Neural crest cell (in vitro differentiated cells): Measurements from ENCODE around the gene ARCN1. TPM values are rescaled to one million over a fixed set of nuclear protein-coding genes. Genes with fewer than 3 reads are reported as not detected.
A peak's percentile ranks its signal among the peaks of the same experiment; 100 is the strongest.

ENCODE experiments used
- DNase-seq: peaks from one replicate; pipeline ENCODE4 v3.0.0; 2021; ENCODE audit warnings: low read depth, mixed read lengths, low spot score
- H3K27ac Mint-ChIP-seq: one replicate; pipeline ENCODE4 v1.8.0; 2021; ENCODE audit warnings: mild to moderate bottlenecking, mixed read lengths; ENCODE audit not compliant: unreplicated experiment
- H3K27me3 Mint-ChIP-seq: 2 replicates; pipeline ENCODE4 v1.8.0; 2021; ENCODE audit warnings: low read depth, mild to moderate bottlenecking, mixed read lengths
- H3K36me3 Mint-ChIP-seq: 2 replicates; pipeline ENCODE4 v1.8.0; 2021; ENCODE audit warnings: low read depth, mild to moderate bottlenecking, mixed read lengths
- H3K4me1 Mint-ChIP-seq: 2 replicates; pipeline ENCODE4 v1.8.0; 2021; ENCODE audit warnings: mixed read lengths
- H3K4me3 Mint-ChIP-seq: one replicate; pipeline ENCODE4 v1.8.0; 2021; ENCODE audit warnings: mild to moderate bottlenecking, mixed read lengths
- H3K9me3 Mint-ChIP-seq: 2 replicates; pipeline ENCODE4 v1.8.0; 2021; ENCODE audit warnings: mixed read lengths
- long read RNA-seq: library from polyadenylated mRNA; unstranded; transcript quantifications from one replicate; pipeline ENCODE4 v2.0.0, GENCODE V29; 2020
- total RNA-seq: library from RNA; stranded (reverse); gene quantifications from 2 replicates; pipeline ENCODE4 v1.2.1, GENCODE V29; 2021
- TF ChIP-seq, protein P1 (sequence below): fragments of 200-600 bp; sonication (generic); conservative IDR thresholded peaks from 2 replicates; pipeline ENCODE4 v1.5.0; 2021; ENCODE audit warnings: antibody characterized with exemption, mild to moderate bottlenecking

ARCN1 gene
- 122 and 128 TPM in 2 replicates for total RNA-seq
- long read RNA-seq, transcript ARCN1-201 (10 exons, 3,845 nt) = major isoform, 15 of 43 reads
- long read RNA-seq, partial matches to known transcripts = 18 of 43 reads
- long read RNA-seq, other reads (novel, unspliced or antisense) = 9 of 43 reads

DNA sequence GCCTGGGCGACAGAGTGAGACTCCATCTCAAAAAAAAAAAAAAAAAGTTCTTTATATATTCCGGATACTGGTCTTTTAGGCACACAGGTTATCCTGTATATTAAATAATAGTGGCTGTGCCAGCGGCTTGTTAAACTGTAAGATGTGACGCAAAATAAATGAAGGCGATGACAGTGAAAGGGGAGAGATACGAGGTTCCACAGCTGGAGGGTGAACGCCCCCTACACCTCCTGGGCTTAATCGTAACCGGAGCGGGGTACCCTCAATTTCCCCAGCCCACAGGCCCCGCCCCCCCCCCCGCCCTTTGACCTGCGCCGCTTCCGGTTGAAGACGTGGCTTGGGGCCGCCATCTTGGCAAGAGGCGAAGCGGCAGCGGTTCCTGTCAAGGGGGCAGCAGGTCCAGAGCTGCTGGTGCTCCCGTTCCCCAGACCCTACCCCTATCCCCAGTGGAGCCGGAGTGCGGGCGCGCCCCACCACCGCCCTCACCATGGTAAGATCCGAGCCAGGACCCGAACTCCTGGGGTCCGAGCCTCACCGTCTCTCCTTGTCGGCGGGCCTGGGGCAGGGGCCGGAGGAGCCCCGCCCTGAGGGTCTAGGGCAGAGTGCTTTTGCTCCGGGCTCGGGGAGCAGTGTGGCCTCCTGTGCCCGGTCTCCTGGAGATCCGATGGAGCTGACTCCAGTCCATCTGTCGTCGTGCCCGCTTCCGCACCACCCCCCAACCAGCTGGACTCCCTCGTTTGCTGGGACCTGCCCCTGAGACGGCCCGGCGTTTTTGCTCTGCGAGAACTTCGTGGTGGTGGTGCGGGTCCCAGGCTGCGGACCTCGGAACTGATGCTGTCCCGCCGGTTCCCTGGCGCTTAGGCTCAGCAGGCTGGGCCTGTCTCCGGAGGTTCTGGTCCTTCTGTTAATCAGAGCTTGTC, at the start of gene ARCN1:
Gene ARCN1 (plus strand): TSS at position 349 of the 920 bp plus-strand sequence. CDS start 139 bp downstream, at position 488.
- H3K4me1 Mint-ChIP-seq = peaks cover 42% of the 10 kb centered on the region
- peak within 1 kb of the TSS; percentile 92 for H3K4me3 Mint-ChIP-seq
- peak; percentile 57 for DNase-seq
- peak within 1 kb of the TSS; percentile 74 for H3K27ac Mint-ChIP-seq
- TF ChIP-seq, protein P1, sequence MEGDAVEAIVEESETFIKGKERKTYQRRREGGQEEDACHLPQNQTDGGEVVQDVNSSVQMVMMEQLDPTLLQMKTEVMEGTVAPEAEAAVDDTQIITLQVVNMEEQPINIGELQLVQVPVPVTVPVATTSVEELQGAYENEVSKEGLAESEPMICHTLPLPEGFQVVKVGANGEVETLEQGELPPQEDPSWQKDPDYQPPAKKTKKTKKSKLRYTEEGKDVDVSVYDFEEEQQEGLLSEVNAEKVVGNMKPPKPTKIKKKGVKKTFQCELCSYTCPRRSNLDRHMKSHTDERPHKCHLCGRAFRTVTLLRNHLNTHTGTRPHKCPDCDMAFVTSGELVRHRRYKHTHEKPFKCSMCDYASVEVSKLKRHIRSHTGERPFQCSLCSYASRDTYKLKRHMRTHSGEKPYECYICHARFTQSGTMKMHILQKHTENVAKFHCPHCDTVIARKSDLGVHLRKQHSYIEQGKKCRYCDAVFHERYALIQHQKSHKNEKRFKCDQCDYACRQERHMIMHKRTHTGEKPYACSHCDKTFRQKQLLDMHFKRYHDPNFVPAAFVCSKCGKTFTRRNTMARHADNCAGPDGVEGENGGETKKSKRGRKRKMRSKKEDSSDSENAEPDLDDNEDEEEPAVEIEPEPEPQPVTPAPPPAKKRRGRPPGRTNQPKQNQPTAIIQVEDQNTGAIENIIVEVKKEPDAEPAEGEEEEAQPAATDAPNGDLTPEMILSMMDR = no peak
- H3K36me3 Mint-ChIP-seq = no peaks in the 10 kb centered on the region
- no peaks in the 10 kb centered on the region for H3K27me3 Mint-ChIP-seq
- no peaks in the 10 kb centered on the region for H3K9me3 Mint-ChIP-seq

DNA sequence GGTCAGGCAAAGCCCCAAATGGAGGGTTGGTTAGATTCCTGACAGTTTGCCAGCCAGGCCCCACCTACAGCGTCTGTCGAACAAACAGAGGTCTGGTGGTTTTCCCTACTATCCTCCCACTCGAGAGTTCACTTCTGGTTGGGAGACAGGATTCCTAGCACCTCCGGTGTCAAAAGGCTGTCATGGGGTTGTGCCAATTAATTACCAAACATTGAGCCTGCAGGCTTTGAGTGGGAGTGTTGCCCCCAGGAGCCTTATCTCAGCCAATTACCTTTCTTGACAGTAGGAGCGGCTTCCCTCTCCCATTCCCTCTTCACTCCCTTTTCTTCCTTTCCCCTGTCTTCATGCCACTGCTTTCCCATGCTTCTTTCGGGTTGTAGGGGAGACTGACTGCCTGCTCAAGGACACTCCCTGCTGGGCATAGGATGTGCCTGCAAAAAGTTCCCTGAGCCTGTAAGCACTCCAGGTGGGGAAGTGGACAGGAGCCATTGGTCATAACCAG, 49.6 kb upstream of the ARCN1 start:
- Mint-ChIP-seq H3K4me1 (no peaks in the 10 kb centered on the region), H3K27me3 (no peaks in the 10 kb centered on the region), H3K4me3 (peak overlapping the region; percentile 38), H3K36me3 (peaks cover 11% of the 10 kb centered on the region), H3K9me3 (no peaks in the 10 kb centered on the region), H3K27ac (no peak overlapping the region)
- DNase-seq = no peak
- TF ChIP-seq, protein P1 = peak; percentile 39

DNA sequence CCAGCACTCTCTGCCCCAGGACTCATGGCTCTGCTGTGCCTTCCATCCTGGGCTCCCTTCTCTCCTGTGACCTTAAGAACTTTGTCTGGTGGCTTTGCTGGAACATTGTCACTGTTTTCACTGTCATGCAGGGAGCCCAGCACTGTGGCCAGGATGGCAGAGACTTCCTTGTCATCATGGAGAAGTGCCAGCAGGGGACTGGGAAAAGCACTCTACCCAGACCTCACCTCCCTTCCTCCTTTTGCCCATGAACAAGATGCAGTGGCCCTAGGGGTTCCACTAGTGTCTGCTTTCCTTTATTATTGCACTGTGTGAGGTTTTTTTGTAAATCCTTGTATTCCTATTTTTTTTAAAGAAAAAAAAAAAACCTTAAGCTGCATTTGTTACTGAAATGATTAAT, 47.9 kb upstream of the ARCN1 start:
- Mint-ChIP-seq H3K4me3 (no peak overlapping the region), H3K36me3 (peaks cover 15% of the 10 kb centered on the region), H3K9me3 (no peaks in the 10 kb centered on the region), H3K27me3 (no peaks in the 10 kb centered on the region), H3K4me1 (peaks cover 6% of the 10 kb centered on the region), H3K27ac (no peak overlapping the region)
- TF ChIP-seq, protein P1 = no peak
- DNase-seq = no peak

DNA sequence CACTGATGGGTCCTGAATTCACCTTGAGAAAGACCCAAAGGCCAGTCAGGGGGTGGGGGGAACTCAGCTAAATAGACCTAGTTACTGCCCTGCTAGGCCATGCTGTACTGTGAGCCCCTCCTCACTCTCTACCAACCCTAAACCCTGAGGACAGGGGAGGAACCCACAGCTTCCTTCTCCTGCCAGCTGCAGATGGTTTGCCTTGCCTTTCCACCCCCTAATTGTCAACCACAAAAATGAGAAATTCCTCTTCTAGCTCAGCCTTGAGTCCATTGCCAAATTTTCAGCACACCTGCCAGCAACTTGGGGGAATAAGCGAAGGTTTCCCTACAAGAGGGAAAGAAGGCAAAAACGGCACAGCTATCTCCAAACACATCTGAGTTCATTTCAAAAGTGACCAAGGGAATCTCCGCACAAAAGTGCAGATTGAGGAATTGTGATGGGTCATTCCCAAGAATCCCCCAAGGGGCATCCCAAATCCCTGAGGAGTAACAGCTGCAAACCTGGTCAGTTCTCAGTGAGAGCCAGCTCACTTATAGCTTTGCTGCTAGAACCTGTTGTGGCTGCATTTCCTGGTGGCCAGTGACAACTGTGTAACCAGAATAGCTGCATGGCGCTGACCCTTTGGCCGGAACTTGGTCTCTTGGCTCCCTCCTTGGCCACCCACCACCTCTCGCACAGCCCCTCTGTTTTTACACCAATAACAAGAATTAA, 47.3 kb upstream of the ARCN1 start:
- Mint-ChIP-seq H3K27me3 (no peaks in the 10 kb centered on the region), H3K4me1 (peaks cover 12% of the 10 kb centered on the region), H3K27ac (no peak overlapping the region), H3K4me3 (no peak overlapping the region), H3K36me3 (peaks cover 12% of the 10 kb centered on the region), H3K9me3 (no peaks in the 10 kb centered on the region)
- TF ChIP-seq, protein P1 = no peak
- no peak for DNase-seq

DNA sequence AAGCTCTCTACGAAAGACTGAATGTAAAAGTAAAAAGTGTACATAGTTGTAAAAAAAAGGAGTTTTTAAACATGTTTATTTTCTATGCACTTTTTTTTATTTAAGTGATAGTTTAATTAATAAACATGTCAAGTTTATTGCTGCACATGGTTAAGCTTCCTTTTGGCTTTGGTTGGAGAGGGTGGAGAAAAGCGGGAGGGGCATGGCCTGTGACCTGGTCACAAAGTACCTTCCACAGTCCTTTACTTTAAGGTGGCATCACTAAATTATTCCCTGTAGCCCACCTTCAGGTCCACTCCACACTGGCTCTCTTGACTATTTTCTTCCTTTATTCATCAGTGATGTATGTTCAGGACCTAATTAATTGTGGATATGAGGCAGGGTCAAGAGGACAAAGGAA, 45.5 kb upstream of the ARCN1 start:
- no peaks in the 10 kb centered on the region for H3K27me3 Mint-ChIP-seq
- H3K4me3 Mint-ChIP-seq = no peak overlapping the region
- no peak overlapping the region for H3K27ac Mint-ChIP-seq
- no peaks in the 10 kb centered on the region for H3K9me3 Mint-ChIP-seq
- peaks cover 22% of the 10 kb centered on the region for H3K4me1 Mint-ChIP-seq
- TF ChIP-seq, protein P1 = no peak
- no peak for DNase-seq
- peaks cover 8% of the 10 kb centered on the region for H3K36me3 Mint-ChIP-seq
